Measurements from ENCODE around the gene USP34.

USP34 gene

GRCh38 chr2:61470965-61471904 is at the start of gene USP34 (continued):
- TF ChIP-seq ZNF2 (tag by site-specific recombination; IDR thresholded peaks at IDR 0.05), result no peak
- no peak for TF ChIP-seq ZNF239 (tag by site-specific recombination; IDR thresholded peaks at IDR 0.05)
- TF ChIP-seq, protein P1, sequence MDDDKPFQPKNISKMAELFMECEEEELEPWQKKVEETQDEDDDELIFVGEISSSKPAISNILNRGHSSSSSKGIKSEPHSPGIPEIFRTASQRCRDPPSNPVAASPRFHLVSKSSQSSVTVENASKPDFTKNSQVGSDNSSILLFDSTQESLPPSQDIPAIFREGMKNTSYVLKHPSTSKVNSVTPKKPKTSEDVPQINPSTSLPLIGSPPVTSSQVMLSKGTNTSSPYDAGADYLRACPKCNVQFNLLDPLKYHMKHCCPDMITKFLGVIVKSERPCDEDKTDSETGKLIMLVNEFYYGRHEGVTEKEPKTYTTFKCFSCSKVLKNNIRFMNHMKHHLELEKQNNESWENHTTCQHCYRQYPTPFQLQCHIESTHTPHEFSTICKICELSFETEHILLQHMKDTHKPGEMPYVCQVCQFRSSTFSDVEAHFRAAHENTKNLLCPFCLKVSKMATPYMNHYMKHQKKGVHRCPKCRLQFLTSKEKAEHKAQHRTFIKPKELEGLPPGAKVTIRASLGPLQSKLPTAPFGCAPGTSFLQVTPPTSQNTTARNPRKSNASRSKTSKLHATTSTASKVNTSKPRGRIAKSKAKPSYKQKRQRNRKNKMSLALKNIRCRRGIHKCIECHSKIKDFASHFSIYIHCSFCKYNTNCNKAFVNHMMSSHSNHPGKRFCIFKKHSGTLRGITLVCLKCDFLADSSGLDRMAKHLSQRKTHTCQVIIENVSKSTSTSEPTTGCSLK (tag by site-specific recombination; IDR thresholded peaks at IDR 0.05), result no peak
- TF ChIP-seq ZNF558 (tag by site-specific recombination; IDR thresholded peaks at IDR 0.05), result no peak
- TF ChIP-seq ZNF660 (tag by site-specific recombination; IDR thresholded peaks at IDR 0.05), result 0 out of 2 replicates have a peak, but pooled peaks have one; percentile 36
- TF ChIP-seq ZNF398 (tag by site-specific recombination; IDR thresholded peaks at IDR 0.05), result peak; percentile 98
- no peak for TF ChIP-seq ZNF211 (tag by site-specific recombination; IDR thresholded peaks at IDR 0.05; ENCODE audit: low read depth)
- peak; percentile 68 for TF ChIP-seq ZBTB10 (tag by site-specific recombination; IDR thresholded peaks at IDR 0.05)
- TF ChIP-seq, protein P2, sequence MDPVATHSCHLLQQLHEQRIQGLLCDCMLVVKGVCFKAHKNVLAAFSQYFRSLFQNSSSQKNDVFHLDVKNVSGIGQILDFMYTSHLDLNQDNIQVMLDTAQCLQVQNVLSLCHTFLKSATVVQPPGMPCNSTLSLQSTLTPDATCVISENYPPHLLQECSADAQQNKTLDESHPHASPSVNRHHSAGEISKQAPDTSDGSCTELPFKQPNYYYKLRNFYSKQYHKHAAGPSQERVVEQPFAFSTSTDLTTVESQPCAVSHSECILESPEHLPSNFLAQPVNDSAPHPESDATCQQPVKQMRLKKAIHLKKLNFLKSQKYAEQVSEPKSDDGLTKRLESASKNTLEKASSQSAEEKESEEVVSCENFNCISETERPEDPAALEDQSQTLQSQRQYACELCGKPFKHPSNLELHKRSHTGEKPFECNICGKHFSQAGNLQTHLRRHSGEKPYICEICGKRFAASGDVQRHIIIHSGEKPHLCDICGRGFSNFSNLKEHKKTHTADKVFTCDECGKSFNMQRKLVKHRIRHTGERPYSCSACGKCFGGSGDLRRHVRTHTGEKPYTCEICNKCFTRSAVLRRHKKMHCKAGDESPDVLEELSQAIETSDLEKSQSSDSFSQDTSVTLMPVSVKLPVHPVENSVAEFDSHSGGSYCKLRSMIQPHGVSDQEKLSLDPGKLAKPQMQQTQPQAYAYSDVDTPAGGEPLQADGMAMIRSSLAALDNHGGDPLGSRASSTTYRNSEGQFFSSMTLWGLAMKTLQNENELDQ (tag by site-specific recombination; IDR thresholded peaks at IDR 0.05; ENCODE audit: low read depth), result no peak
- TF ChIP-seq GLIS2 (tag by site-specific recombination; IDR thresholded peaks at IDR 0.05), result peak; percentile 62
- TF ChIP-seq BCL11A (tag by site-specific recombination; IDR thresholded peaks at IDR 0.05; ENCODE audit: low read depth), result peak; percentile 20; the same call in 1 of the 2 replicates
- no peak for TF ChIP-seq GLI2 (tag by site-specific recombination; IDR thresholded peaks at IDR 0.05; ENCODE audit: borderline replicate concordance, low read depth)
- TF ChIP-seq, protein P3, sequence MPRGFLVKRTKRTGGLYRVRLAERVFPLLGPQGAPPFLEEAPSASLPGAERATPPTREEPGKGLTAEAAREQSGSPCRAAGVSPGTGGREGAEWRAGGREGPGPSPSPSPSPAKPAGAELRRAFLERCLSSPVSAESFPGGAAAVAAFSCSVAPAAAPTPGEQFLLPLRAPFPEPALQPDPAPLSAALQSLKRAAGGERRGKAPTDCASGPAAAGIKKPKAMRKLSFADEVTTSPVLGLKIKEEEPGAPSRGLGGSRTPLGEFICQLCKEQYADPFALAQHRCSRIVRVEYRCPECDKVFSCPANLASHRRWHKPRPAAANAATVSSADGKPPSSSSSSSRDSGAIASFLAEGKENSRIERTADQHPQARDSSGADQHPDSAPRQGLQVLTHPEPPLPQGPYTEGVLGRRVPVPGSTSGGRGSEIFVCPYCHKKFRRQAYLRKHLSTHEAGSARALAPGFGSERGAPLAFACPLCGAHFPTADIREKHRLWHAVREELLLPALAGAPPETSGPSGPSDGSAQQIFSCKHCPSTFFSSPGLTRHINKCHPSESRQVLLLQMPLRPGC (tag by site-specific recombination; IDR thresholded peaks at IDR 0.05), result no peak
- TF ChIP-seq ZNF473 (tag by site-specific recombination; IDR thresholded peaks at IDR 0.05), result no peak
- TF ChIP-seq ZNF341 (tag by site-specific recombination; IDR thresholded peaks at IDR 0.05; ENCODE audit: low read depth), result peak; percentile 65; the same call in 1 of the 2 replicates
- no peak for TF ChIP-seq ZNF544 (tag by site-specific recombination; IDR thresholded peaks at IDR 0.05)
- TF ChIP-seq, protein P4, sequence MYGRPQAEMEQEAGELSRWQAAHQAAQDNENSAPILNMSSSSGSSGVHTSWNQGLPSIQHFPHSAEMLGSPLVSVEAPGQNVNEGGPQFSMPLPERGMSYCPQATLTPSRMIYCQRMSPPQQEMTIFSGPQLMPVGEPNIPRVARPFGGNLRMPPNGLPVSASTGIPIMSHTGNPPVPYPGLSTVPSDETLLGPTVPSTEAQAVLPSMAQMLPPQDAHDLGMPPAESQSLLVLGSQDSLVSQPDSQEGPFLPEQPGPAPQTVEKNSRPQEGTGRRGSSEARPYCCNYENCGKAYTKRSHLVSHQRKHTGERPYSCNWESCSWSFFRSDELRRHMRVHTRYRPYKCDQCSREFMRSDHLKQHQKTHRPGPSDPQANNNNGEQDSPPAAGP (tag by site-specific recombination; IDR thresholded peaks at IDR 0.05), result peak; percentile 29; the same call in 1 of the 2 replicates
- no peak for TF ChIP-seq ZNF132 (tag by site-specific recombination; IDR thresholded peaks at IDR 0.05; ENCODE audit: borderline replicate concordance)
- no peak for TF ChIP-seq ZNF416 (tag by site-specific recombination; IDR thresholded peaks at IDR 0.05)
- no peak for TF ChIP-seq ZNF639 (tag by site-specific recombination; IDR thresholded peaks at IDR 0.05)
- no peak for TF ChIP-seq ZNF626 (tag by site-specific recombination; IDR thresholded peaks at IDR 0.05)
- TF ChIP-seq ZNF747 (tag by site-specific recombination; IDR thresholded peaks at IDR 0.05), result no peak
- TF ChIP-seq ZNF596 (tag by site-specific recombination; IDR thresholded peaks at IDR 0.05), result no peak
- no peak for TF ChIP-seq KLF10 (tag by site-specific recombination; IDR thresholded peaks at IDR 0.05)
- no peak for TF ChIP-seq ZNF350 (tag by site-specific recombination; IDR thresholded peaks at IDR 0.05)
